H4 (cell line): ENCODE measurements around the gene MAP2K3. TPM values are rescaled to one million over a fixed set of nuclear protein-coding genes. Genes with fewer than 3 reads are reported as not detected.

Source experiments
- DNase-seq: peaks from one replicate; pipeline ENCODE4 v3.0.0-alpha.2; 2015; ENCODE audit warnings: low spot score
- total RNA-seq: library from RNA; depleted of rRNA; stranded (reverse); fragments of >200 nt; shearing (Covaris generic); gene quantifications from 2 replicates; pipeline ENCODE4 v1.2.3, GENCODE V29; 2014; rRNA removed

The MAP2K3 gene
- total RNA-seq = 5.8 and 7.6 TPM in 2 replicates

DNA sequence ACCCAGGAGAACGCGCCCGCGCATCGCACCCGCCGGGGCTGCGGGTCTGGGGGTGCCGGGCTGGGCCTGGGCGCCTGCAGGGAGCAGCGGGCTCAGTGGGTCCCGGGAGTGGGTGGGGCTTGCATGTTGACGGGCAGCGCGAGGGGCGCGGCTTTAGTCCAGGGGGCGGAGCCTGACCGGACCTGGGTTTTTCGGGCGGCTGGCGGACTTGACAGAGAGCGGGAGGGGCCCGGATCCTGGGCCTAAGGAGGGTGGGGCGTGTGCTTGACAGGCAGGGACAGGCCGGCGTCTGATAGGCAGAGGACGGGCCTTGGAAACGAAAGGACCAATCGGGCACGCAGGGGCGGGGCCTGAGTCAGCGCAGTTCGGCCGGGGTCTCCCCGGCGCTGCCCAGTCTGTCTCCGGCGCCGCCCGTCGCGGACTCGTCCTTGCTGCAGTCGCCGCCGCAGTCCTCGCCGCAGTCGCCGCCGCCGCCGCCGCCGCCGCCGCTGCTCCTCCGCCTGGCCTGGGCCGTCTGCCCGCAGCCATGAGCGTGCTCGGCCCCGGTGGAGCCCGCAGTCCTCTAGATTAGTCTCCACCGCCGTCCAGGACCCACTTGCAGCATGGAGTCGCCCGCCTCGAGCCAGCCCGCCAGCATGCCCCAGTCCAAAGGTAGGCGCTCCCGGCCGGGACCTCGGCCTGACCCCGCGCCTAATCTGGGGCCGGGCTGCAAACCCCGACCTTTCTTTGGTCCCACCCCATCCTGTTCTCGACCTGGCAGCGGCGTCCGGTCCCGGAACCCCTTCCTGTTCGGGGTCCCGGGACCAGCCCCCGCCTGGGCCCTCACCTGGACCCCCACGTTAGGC, at the start of gene MAP2K3:
TSS of gene MAP2K3 (plus strand) at position 393 of the 845 bp plus-strand sequence. CDS start at position 603, 210 bp downstream.
- peak; percentile 98 for DNase-seq

DNA sequence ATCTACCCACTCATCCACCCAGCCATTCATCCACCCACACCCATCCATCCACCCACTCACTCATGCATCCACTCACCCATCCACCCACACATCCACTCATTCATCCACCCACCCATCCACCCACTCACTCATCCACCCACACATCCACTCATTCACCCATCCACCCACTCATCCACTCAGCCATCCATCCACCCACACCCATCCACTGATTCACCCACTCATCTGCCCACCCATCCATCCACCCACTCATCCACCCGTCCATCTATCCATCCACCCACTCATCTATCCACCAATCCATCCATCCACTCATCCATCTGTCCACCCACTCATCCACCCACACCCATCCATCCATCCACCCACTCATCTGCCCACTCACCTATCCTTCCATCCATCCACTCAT, 48.6 kb upstream of the MAP2K3 start:
- DNase-seq = no peak

DNA sequence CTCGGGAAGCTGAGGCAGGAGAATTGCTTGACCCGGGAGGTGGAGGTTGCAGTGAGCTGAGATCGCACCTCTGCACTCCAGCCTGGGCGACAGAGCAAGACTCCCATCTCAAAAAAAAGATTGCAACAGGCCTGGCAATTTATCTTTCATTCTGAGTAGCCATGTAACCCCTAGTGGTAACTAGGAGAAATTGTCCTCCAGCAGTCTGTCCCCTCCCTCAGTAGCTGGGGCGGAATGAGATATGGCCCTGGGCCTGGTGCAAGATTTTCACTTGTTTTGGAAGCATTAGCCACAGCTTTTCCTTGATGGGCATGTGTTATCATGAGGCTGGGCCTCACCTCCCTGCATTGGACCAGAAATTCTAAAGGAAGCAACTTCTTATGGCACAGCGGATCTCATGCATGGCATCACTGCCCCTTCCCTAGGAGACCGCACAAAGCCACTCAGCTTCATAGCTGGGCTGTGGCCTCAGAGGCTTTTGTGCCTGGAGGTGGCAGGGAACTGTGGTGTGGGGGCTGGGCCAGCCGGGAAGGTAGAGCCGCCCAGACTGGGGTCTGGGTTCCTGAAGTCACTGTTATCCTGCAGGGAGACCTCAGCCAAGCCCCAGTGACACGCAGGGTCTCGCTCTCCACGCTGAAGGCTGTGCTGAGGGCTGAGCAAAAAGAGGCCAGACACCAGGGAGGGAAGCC, 44.7 kb upstream of the MAP2K3 start:
- no peak for DNase-seq

- DNase-seq = no peak
These were observed 44.0 kb upstream of the MAP2K3 start for GRCh38 chr17:21240369-21241055.

- DNase-seq = no peak
These were observed 42.9 kb upstream of the MAP2K3 start for GRCh38 chr17:21241564-21241963.

GRCh38 chr17:21242026-21242697, 42.3 kb upstream of the MAP2K3 start:
- no peak for DNase-seq

GRCh38 chr17:21242780-21243515, 41.6 kb upstream of the MAP2K3 start:
- no peak for DNase-seq

DNA sequence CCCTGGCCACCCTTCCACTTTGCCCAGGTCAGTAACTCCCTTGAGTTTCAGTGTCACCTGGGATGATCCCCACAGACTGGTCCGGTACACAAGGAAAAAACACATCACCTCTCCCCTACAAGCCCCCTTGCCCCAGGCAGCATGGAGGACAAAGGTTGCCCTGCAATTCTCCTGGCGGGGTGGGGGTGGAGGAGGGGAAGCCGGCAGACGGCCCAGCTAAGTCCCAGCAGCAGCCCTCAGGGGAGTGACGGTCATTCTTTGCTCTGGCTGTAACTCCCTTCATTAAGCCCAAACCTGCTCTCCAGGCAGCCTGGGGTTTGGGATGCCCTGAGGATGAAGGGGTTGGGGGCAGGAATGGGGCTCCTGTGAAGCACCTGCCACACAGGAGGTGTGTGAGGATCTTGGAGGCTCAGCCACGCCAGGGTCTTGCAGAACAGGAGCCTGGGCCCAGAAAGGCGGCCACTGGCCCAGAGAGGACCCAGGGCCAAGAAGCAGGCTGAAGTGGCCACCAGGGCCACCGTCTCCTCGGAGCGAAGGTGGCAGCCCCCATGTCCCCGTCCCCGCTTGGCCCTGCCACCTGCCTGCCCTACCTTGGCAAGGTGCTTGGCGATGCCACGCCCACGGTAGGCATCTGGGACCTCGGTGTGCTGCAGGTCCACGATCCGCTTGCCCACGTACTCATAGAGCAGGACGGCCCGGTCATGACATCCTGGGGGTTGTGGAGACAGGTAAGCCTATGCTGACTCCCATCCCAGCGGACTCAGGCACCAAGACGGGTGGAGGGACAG, 40.8 kb upstream of the MAP2K3 start:
- no peak for DNase-seq

- no peak for DNase-seq
These were observed 38.8 kb upstream of the MAP2K3 start for GRCh38 chr17:21245639-21246084.

- DNase-seq = no peak
These were observed 37.8 kb upstream of the MAP2K3 start for GRCh38 chr17:21246698-21247097.

- no peak for DNase-seq
These were observed 36.8 kb upstream of the MAP2K3 start for GRCh38 chr17:21247552-21248258.

- no peak for DNase-seq
These were observed 36.0 kb upstream of the MAP2K3 start for GRCh38 chr17:21248500-21248899.

DNA sequence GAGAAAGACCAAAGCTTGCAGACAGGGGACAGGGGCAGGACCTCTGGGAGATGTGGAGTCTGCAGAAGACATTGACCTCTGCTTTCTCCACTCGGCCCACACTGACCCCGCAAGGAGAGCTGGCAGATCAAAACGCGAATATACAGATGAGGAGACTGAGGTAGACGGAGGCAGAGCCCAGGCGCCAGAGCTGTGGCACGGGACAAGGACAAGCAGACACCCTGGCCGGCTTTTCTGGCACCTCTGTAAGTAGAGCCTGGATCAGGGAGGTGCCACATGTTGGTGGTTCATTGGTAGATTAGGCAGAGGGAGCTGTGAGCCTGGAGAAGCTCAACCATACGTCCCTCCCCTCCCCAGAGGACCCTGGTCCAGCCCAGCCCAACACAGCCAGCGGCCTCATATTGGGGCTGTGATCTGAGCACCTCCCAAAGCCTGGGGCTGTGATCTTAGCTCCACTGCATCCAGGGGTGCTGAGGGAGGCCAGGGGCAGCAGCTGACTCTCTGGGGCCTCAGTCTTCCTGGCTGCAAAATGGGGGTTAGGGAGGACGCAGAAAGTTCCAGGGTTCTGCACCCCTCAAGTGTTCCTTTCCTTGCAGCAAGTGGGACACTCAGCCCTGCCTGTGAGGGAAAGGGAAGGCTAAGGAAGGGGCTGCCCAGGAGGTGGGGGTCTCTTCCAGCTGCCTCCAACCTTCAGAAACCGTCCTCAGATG, 35.3 kb upstream of the MAP2K3 start:
- no peak for DNase-seq

- no peak for DNase-seq
These were observed 34.4 kb upstream of the MAP2K3 start for GRCh38 chr17:21249920-21250703.

GRCh38 chr17:21250854-21251253, 33.7 kb upstream of the MAP2K3 start:
- no peak for DNase-seq

GRCh38 chr17:21251337-21252010, 33.0 kb upstream of the MAP2K3 start:
- no peak for DNase-seq

DNA sequence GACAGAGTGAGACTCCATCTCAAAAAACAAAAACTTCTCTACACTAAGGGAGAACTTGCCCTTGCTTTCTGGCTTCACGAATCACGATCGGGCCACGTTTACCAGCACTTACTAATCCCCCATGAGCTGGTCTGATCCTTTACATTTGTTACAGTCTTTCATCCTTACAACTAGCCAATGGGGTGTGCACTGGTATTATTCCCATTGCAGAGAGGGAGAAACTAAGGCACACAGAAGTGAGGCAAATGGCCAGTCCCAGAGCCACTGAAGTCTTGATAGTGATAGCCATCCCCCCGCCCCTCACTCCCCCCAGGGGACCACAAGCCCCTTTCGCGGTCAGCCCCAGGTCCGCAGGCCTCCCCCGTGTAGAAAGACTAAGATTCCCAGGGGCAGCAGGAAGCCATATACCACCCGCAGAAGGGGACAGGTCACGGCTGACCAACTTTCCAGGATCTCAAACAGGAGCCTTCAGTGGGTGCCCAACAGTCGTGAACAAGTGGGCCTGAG, 32.2 kb upstream of the MAP2K3 start:
- DNase-seq = no peak
